HG03025 (cell line): ENCODE measurements around the gene FTCD.

Experiments
- ATAC-seq: cut with Tn5 transposase; IDR thresholded peaks from one replicate; pipeline ENCODE4 v1.9.1; 2021; ENCODE audit warnings: mild to moderate bottlenecking, moderate library complexity; ENCODE audit not compliant: unreplicated experiment, low FRiP score

FTCD gene

DNA sequence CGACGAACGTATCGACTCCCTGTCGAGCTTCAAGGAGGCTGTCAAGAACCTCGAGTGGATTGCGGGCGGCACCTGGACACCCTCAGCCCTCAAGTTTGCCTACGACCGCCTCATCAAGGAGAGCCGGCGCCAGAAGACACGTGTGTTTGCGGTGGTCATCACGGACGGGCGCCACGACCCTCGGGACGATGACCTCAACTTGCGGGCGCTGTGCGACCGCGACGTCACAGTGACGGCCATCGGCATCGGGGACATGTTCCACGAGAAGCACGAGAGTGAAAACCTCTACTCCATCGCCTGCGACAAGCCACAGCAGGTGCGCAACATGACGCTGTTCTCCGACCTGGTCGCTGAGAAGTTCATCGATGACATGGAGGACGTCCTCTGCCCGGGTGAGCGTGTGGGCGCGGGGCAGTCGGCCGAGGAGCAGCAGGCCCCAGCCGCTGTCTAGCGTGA, 29.5 kb downstream of the FTCD start:
- ATAC-seq, result no peak

DNA sequence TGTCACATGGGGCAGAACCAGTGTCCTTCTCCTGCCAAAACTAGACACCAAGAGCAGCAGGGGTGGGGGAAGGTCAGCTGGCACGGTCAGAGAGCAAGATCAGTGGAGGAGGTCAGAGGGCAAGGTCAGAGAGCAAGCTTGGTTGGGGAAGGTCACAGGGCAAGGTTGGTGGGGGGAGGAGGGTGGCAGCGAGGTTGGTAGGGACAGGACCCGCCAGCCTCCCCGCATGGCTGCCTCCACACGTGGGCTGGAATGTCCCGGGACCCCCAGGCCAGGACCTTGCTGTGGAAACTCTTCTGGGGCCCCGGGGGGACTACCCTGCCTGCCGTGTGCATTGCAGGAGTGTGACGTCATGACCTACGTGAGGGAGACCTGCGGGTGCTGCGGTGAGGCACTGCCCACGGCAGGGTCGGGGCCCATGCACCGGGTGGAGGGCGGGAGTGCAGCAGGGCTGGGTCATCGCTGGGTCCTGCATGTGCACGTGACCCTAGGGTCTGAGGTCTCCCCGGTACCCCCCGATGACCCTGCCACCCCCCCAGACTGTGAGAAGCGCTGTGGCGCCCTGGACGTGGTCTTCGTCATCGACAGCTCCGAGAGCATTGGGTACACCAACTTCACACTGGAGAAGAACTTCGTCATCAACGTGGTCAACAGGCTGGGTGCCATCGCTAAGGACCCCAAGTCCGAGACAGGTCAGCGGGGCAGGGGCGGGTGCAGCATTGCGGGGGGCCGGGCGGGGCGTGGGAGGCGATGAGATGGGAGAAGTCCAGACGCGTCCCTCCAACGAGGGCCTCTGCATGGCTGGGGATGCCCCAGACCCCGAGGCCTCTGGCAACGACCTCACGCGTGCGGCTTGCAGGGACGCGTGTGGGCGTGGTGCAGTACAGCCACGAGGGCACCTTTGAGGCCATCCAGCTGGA, 30.2 kb downstream of the FTCD start:
- ATAC-seq, result no peak

DNA sequence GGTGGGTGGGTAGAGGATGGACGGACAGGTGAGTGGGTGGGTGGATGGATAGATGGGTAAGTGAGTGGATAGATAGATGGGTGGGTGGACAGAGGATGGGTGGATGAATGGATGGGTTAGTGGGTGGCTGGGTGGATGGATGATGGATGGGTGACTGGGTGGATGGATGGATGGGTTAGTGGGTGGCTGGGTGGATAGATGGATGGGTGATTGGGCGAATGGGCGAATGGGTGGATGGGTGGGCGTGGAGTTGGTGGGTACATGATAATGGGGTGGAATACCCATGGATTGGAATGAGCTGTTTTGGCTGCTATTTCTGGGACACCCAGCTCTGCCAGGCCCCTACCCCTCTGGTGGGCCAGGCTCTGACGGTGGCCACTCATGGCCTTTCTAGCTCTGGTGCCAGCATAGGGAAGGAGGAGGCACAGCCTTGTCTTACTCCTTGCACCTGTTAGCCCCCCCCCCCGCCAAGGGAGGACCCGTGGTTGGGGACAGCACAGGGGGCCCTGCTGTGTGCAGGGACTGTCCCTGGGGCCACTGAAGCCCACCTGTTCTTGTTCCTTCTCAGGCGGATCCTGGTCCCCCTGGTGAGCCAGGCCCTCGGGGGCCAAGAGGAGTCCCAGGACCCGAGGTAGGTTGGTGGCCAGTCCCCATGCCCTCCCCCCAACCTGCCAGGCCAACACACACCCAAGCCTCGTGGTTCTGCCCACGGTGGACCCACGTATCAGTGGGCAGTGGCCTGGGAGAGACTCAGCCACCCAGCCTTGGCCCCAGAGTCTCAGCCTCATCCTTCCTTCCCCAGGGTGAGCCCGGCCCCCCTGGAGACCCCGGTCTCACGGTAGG, 31.1 kb downstream of the FTCD start:
- ATAC-seq, result no peak

DNA sequence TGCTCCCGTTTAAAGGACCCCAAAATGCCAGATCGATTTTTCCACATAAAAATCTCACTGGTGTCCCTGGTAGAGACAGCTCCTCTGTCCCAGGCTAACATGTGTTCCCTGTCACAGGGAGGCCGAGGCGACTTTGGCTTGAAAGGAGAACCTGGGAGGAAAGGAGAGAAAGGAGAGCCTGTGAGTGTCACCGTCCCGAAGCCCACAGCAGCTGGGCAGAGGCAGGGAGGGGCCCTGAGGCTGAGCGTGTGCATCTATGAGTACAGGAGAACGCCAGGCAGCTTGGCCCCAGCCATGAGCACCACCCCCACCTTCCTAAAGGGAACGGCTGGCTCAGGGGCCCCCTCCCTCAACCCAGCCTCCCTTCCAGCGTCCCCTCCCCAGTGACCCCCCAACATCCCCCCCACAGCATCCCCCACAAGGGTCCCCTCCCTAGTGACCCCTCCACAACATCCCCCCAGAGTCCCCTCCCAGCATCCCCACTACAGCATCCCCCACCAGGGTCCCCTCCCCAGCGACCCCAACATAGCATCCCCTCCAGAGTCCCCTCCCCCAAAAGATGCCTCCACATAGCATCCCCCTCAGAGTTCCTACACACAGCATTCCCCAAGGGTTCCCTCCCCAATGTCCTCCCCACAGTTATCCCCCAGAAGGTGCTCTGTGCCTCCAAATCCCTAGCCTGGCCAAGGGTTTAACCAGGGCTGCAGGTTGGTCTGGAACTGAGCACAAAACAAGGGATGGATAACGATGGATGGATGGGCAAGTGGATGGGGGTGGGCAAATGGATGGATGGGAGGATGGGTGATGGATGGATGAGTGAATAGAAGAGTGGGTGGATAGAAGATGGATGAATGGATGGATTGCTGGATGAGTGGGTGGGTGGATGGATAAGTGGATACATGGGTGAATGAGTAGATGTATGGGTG, 32.4 kb downstream of the FTCD start:
- no peak for ATAC-seq

DNA sequence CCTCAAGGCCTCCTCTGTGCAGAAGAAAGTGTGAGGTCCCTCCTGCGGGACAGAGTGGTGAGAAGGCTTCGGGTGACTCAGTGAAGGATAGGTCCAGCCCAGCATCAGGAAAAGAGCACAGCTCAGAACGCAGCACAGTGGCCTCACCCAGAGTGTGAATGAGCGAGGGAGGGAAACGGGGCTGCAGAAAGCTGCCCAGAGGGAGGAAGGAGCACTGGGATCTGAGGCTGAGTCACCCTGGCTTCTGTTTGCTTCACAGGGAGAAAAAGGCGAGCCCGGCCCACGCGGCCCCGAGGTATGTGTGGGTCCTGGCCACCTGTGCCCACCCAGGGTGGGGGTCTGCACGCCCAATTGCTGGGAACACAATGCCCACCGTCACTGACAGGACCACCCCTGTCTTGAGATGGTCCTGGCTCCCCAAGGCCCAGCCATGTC, 33.1 kb downstream of the FTCD start:
- no peak for ATAC-seq

DNA sequence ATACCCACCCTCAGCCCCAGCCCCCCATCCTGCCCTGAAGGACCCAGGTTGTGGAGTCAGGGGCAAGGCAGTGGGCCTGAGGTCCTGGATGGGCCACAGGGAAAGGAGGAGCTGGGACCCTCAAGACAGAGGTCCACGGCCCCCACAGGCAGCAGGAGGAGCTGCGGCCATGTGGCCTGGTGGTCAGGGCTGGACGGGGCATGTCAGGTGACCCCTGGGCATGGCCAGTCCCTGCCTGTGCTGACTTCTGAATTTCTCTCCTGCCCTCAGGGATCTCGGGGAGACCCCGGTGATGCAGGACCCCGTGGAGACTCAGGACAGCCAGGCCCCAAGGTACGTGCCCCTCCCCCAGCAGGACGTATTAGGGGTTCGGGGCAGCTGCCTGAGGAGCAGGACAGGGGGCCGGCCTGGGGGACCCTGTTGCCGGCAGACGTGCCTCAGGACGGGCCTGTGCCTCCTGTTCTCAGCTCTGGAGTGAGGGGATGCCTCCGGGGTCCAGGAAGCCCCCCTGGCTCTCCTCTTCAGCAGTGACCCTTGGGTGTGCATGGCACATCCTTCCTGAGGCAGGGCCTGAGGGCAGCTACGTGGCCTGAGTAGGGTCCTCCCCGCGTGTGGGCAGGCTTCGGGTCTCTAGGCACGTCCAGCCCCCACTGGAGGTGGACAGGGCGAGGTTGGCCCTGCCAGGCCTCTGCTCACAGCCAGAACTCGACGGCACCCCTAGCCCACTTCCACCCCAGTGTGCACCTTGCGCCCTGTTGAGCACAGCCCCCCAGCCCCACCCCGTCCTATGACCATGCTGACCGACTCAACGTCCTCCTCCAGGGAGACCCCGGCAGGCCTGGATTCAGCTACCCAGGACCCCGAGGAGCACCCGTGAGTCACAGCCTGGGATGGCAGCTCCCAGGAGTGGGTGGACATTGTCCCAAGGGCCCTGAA, 33.8 kb downstream of the FTCD start:
- ATAC-seq, result no peak

DNA sequence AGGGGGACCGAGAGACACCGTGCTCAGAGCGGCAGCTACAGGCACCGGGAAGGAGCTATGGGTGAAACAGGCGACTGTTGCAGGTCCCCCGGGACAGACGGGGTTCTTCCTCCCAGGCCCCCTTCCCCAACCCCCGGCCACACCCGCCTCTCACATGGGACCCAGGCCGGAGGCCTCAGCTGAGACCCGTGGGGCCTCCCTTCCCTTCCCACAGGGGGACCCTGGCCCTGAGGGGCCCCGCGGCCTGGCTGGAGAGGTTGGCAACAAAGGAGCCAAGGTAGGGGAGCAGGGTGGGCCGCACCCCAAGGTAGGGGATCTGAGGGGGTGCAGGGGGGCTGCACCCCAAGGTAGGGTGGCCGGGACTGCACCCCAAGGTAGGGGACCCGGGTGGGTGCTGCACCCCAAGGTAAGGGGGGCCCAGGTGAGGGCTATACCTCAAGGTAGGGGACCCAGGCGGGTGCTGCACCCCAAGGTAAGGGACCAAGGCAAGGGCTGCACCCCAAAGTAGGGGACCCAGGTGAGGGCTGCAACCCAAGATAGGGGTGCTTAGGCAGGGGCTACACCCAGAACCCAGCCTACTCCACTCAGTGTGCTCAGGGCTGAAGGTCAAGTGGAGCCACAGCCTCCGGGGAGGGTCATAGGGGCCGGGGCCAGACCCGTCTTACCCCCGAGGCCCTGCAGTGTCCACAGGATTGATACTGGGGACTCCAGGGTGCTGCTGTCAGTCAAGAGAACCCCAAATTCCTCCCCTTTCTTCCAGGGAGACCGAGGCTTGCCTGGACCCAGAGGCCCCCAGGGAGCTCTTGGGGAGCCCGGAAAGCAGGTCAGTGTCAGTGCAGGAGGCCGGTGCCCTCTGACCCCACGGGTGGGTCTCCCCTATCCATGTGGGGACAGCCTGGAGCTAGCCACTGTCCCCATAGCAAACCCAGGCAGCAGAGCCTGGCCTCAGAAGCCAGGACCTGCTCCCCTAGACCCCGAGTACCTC, 34.8 kb downstream of the FTCD start:
- no peak for ATAC-seq

DNA sequence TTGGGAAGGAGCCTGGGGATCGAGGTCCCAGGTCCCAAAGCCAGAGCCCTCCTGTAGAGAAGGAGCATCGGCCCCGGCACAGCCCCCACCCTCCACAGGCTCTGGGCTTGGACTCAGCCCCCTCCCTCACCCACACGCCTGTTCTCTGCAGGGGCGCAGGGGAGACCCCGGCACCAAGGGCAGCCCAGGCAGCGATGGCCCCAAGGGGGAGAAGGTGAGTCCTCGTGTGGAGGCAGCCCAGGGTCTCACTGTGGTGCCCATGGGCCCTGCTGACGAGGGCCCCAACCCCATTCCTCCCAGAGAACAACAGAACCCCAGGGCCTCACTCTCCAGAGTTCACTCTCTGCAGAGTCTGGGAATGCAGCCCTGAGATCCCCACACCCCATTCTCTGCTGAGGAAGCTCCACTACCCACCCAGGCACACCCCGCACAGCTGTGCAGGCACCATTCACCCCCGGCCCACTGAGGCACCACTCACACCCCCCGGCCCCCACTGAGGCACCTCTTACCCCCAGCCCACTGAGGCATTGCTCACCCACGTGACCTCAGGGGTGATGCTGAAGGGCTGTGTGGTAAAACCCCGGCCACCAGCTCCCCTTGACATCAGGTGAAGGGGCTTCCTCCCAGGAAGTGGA, 35.6 kb downstream of the FTCD start:
- ATAC-seq, result no peak

DNA sequence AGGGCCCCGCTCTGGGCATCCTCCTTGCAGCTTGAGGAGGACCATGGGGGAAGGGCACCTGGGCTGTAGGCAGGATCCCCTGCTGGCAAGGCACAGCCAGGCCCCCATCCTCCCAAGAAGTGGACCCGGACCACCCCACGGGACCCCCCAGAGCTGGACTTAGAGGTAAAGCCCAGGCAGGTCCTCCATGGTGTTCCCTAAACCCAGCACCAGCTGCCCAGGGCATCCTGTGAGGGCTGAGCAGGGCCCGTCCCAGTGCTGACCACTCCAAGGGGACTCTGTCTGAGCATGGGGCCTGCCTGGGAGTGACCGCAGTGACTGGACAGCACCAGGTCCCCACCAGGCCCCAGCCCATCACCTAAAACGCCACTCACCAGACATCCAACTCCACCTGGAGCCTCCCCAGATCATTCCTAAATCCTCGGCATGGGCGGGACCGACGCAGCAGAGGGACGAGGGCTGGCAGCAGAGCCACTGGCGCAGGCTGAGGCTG, 36.2 kb downstream of the FTCD start:
- ATAC-seq, result no peak

DNA sequence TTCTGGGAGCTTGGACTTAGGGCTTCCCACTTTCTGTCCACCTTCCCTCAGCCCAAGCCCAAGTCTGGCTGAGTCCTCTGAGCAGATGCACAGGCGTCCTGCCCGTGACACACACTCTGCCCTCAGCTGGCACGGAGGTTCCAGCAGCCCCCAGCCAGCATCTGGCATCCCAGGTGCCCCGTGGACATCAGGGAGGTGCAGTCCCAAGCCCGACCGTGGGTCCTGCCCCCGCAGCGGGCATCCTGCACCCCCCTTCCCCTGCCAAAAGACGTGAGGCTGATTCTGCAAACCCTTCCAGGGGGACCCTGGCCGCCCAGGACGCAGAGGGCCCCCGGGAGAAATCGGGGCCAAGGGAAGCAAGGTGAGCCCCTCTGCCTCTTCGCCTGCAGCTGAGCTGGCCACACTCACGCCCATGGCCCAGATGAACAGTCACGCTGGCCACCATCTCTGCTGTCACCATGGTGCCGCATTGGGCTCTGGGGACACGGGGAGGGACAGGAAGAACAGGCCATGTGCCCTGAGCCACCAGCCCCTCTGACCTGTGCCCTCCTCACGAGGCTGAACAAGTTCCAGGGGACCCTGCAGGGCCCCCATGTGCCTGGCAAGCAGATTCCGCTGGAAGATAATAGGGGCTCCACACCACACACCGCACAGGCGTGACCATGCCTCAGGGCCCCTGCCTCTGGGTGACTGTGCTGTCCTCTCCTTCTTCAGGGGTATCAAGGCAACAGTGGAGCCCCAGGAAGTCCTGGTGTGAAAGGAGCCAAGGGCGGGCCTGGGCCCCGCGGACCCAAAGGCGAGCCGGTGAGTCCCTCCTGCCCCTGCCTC, 36.8 kb downstream of the FTCD start:
- ATAC-seq, result no peak

DNA sequence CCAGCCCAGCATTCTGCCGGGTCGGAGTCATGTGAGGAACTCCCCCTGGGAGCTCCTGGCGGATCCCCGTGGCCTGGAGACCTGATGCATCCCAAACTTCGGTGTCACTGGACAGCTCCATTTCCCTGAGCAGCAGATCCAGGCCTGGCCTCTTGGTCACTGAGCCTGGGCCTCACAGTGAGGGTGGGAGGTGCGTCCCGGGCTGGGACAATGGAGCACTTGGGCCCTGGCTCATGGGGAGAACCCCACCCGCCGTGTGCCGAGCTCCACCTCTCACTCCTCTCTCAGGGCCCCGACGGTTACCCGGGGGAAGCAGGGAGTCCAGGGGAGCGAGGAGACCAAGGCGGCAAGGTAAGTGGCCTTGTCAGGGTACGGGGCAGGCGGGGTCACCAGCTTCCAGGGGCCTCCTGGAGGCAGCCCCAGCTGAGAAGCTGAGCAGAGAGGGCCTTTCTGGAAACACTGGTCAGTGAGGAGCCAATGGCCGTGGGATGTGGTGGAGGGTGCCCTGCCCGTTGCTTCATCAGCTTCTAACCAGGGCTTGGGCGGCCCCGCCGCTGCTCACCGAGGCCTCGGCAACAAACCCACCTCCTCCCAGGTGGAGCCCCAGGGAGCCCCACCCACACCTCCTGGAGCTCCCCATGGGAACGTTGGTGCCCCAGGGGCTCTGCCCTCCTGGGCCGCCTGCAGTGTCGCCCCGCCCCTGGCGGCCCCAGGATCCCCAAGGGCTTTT, 37.6 kb downstream of the FTCD start:
- ATAC-seq, result no peak

DNA sequence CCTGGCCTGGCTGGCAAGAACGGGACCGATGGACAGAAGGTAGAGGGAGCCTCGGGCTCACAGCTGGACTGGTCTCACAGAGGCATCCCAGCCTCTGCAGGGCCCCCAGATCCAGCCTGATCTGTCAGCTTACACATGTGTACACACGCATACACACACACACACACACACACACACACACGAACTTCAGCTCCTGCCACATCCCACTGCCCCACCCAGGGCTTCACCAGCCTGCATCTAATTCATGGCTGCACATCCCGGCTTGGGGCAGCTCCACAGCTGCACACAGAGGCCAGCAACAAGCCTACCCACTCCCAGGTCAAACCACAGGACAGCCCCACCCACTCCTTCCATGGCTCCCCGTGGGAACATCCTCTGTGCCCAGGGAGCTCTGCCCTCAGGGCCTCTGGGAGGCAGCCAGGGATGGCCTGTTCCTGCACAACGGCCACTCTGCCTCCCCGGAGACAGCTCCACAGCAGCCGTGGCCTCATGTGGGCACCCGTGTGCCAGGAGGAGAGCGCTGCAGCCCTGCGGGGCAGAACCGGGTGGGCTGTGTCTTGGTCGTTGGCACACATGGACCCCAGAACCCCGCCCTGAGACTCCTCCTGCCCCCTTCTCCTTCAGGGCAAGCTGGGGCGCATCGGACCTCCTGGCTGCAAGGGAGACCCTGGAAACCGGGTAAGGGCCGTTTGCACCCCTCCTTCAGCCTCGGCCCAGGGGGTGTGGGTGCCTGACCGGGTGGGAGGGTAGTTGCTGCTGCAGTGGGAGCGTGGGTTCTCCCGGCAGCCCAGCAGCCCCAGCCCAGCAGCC, 38.4 kb downstream of the FTCD start:
- no peak for ATAC-seq

DNA sequence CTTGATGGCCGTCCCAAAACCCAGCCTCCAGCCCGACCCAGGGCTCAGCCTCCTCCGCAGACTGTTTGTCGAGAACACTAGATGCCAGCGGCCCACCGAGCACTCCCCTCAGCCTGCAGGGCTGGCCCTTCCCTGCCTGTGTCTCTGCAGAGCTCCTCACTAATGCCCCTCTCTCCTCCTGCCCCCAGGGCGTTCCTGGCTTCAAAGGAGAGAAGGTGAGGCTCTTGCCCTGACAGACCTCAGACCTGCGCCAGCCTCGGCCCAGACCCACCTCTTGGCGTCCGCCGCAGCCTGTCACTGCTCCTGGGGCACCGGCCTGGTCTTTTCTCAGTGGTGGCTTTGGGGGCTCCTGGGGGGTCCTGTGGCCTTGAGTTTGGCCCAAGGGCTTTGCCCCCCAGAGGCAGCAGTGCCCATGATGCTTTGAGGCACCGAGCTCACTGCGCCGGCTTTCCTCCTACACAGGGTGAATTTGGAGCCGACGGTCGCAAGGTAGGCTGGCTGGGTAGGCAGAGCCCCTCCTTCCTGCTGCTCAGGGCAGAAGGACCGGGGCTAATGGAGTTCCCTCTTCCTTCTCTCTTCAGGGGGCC, 39.1 kb downstream of the FTCD start:
- no peak for ATAC-seq

DNA sequence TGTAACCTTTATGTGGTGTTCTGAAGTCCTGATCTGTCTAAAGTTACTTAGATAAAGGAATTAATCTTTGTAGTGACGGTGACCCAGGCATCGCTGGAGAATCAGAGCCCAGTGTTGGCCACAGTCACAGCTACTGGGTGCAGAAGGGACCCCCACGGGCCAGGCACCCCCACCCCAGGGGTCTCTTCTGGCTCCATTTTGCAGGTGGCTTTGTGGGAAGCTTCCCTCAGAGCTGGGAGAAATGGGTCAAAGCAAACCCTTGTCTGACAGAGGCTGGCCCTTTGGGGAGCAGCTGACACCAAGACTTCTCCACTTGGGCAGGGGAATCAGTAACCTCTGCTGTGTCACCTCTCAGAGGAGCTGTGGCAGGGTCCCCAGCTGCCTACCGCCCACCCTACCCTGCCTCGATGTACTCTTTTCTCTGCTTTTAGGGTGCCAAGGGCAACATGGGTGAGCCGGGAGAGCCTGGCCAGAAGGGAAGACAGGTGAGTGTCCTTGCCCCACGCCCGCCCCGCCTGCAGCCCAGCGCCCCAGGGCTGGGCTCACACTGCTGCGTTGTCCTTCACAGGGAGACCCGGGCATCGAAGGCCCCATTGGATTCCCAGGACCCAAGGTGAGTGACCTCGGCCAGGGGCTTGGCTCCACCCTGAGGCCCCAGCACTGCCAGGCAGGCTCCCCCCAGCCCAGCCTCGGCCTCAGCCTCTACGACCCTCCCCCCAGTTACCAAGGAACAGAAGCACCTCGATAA, 39.8 kb downstream of the FTCD start:
- ATAC-seq, result no peak
